ENCODE measurements around the gene ELAVL3.

GRCh38 chr19:11460207-11460606 is 20.6 kb downstream of the ELAVL3 start:
- TF ChIP-seq CTCF (IDR thresholded peaks at IDR 0.05; ENCODE audit: poor library complexity, severe bottlenecking) (no peak), RAD21 (conservative IDR thresholded peaks at IDR 0.05) (no peak), EZH2 (IDR thresholded peaks at IDR 0.05; ENCODE audit: borderline replicate concordance, insufficient read depth, low read length, poor library complexity, severe bottlenecking) (no peak), POLR2AphosphoS5 (IDR thresholded peaks at IDR 0.05) (no peak), EP300 (conservative IDR thresholded peaks at IDR 0.05; ENCODE audit: poor library complexity, severe bottlenecking) (no peak), REST (IDR thresholded peaks at IDR 0.05; ENCODE audit: borderline replicate concordance) (no peak), SMC3 (conservative IDR thresholded peaks at IDR 0.05; ENCODE audit: poor library complexity) (no peak), TAF1 (IDR thresholded peaks at IDR 0.05; ENCODE audit: low read depth) (no peak), MXI1 (conservative IDR thresholded peaks at IDR 0.05; ENCODE audit: poor library complexity, severe bottlenecking) (no peak)
